ENCODE data around the gene EEPD1.

DNA sequence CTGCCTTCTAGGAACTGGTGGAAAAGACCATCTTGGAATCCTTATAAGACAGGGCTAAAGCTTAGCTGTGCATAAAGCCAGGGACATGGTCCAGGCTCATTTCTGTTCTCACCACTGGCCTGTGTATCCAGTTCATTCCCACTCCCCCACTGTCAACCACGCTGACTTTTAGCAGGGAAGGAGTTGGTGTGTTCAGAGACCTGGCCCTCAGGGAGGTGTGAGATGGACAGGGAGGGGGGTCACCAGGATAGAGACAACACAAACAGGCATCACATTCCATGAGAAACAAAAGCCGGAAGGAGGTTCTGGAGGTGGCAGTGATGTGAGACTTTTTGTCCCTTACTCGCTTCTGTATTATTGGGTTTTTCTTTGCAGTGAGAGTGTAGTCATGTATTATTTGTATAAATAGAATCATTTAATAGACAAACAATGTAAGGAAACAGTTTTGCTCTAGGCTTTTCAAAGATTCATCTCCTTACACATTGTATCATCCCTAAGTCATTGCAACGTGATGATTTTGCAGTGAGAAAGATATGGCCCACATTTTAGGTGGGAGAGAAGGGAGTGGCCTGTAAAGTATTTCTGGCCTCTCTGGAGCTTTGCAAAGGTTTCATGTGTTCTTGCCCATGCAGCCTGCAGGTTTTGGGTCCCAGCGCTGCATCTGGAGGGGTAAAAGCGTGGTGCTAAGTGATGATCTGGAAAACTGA, 52.0 kb downstream of the EEPD1 start:
- TF ChIP-seq, protein P1, sequence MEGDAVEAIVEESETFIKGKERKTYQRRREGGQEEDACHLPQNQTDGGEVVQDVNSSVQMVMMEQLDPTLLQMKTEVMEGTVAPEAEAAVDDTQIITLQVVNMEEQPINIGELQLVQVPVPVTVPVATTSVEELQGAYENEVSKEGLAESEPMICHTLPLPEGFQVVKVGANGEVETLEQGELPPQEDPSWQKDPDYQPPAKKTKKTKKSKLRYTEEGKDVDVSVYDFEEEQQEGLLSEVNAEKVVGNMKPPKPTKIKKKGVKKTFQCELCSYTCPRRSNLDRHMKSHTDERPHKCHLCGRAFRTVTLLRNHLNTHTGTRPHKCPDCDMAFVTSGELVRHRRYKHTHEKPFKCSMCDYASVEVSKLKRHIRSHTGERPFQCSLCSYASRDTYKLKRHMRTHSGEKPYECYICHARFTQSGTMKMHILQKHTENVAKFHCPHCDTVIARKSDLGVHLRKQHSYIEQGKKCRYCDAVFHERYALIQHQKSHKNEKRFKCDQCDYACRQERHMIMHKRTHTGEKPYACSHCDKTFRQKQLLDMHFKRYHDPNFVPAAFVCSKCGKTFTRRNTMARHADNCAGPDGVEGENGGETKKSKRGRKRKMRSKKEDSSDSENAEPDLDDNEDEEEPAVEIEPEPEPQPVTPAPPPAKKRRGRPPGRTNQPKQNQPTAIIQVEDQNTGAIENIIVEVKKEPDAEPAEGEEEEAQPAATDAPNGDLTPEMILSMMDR (IDR thresholded peaks at IDR 0.05), result no peak
- no peak for TF ChIP-seq EP300 (IDR thresholded peaks at IDR 0.05)

All from ovary (tissue), 3 donors.